GM12873 (cell line): ENCODE measurements around the gene GCN1.

Experiments
- TF ChIP-seq, protein P1 (sequence below): IDR thresholded peaks from 2 replicates; pipeline ENCODE4 v1.5.1; 2012; ENCODE audit warnings: low read depth, mild to moderate bottlenecking, moderate library complexity, low read length, control low read depth; ENCODE audit not compliant: insufficient read depth; ENCODE audit errors: missing control alignments

The GCN1 gene

DNA sequence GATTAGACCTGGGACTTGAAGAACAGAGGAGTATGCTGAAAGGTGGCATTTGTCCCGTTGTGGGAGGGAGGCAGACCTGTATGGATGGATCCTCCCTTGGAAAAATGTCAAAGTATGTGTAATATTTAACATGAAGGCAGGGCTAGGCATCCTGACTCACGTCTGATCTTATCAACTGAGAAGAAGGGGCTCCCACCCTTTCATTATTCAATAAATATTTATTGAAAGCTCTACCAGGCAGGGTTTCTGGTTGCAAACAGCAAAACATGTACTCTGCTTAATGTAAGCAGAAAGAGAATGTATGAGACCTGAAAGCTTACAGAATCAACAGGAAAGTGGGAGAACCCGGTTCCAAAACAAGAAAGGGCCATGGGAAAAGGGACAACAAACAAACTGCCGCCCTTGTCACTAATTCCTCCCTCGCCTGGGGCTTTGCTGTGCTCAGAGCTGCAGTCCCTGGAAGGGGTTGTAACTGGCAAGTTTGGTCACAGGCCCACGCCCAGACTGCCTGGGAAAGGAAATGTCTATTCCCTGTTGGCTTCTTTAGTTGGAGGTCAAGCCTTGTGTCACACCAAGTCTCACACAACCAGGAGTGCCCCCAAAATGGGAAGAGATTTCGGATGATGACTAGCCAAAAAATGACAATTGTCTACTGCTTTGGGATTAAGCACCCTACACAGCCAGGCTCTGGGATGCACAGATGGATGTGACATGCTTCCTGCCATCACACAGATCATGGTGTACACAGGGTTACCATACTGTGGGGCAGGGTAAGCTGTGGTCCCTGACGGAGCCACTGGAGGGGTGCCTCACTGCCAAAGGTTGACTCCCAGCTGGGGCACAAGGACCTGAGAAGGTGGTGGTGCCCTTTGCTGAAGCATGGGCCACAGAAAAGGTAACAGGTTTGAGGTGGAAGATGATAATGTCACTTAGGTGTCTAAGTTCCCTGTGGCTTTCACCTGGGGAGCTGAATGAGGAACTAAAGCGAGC lies 114.8 kb downstream of the GCN1 start:
- TF ChIP-seq, protein P1, sequence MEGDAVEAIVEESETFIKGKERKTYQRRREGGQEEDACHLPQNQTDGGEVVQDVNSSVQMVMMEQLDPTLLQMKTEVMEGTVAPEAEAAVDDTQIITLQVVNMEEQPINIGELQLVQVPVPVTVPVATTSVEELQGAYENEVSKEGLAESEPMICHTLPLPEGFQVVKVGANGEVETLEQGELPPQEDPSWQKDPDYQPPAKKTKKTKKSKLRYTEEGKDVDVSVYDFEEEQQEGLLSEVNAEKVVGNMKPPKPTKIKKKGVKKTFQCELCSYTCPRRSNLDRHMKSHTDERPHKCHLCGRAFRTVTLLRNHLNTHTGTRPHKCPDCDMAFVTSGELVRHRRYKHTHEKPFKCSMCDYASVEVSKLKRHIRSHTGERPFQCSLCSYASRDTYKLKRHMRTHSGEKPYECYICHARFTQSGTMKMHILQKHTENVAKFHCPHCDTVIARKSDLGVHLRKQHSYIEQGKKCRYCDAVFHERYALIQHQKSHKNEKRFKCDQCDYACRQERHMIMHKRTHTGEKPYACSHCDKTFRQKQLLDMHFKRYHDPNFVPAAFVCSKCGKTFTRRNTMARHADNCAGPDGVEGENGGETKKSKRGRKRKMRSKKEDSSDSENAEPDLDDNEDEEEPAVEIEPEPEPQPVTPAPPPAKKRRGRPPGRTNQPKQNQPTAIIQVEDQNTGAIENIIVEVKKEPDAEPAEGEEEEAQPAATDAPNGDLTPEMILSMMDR, result no peak

DNA sequence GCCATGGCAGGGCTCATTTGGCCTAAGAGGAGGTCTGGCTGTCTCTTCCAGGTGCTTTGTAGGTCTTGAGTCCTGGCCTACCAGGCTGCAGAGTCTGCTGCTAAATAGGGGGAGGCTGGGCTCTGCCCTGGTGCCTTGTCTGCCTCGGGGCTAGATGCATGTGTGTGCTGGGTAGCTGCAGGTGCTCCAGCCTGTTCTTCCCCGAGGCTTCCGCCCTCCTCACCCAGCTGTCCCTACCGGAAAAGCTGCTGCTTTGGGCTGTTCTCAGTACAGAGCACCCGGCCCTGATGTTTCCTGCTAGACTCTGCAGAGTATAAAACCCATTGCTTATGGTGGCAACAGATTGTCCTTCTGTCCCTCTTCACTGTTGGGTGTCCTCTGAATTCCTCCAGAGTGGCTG lies 115.6 kb downstream of the GCN1 start:
- TF ChIP-seq, protein P1, result no peak

DNA sequence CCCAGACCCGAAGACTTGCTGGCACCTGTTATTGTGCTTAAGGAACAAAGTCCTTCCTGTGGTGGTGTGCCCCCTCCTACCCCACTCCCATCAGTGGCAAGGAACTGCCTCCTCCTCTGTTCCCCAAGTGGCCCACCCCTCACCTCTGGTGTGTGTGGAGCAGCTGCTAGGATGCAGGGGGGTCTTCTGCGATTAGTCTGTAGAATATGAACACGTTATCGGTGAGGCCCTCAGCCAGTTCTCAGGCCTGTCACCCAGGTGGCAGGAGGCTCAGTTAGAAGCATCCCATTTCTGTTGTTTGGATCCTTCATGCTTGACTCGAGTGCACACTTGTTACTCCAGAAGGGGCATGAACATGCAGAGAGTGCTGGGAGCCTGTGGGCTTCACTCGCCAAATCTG lies 117.3 kb downstream of the GCN1 start:
- TF ChIP-seq, protein P1, result no peak
